Midbrain (tissue), 1 donor: ENCODE measurements around the gene LDAH.
"Not testable (repeated sequence)": the region's sequence is repeated elsewhere in the genome, so short reads cannot be mapped to it uniquely, and the experiment has no call there.

Experiments
- DNase-seq: peaks from one replicate; lab custom pipeline; 2025; lab: John Stamatoyannopoulos, UW

Gene LDAH

DNA sequence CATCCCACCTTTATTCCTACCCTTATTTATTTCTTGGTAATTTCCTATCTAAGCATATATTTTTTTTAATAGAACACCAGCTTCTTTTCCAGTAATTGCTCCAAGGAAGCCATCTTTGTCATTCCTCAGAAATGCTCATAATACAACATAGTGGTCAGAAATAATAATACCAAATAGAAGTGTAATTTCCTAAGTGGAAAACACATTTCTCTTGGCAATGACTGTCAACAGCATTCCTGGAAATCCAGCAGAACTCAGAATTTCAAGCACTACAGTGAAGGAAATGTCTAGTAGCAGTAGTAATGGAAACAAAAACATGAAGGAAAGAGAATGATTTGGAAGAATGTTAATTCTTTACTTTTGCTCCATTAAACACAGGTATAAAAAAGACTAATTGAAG lies 99.4 kb downstream of the LDAH start:
- DNase-seq = no peak

DNA sequence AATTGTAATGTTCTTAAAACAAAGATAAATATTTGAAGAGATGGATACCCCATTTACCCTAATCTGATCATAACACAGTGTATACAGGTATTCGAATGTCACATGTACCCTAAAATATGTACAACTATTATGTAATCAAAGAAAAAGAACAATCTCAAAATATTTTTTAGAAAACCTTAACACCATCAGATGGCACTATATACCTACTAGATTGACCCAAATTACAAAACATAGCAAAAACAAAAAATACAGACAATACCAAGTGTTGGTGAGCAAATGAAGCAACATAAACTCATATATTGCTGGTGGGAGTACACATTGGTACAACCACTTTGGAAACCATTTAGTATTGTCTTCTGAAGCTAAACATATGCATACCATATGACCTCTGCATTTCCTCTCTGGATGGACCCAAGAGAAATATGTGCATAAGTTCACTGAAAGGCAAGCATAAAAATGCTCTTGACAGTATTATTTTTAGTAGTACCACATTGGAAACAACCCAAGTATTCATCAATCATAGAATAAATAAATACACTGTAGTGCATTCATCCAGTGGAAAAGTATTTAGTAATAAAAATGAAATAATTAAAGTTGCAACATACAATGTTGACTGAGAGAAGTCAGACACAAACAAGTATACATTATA lies 100.2 kb downstream of the LDAH start:
- DNase-seq = no peak

DNA sequence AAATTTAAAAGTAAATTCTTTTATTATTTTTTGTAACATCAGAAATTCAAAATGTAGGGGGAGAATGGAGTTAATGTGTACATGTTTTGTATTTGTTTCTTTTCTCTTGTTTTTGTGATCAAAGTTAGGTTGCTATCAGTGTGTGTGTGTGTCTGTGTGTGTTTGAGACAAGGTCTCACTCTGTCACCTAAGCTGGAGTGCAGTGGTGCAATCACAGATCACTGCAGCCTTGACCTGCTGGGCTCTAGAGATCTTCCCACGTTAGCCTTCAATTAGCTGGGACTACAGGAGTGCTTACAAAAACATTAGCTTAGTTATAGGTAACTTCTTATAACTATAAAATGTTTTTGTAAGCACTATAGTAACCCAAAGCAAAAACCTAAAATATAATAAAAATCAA lies 105.3 kb downstream of the LDAH start:
- no peak for DNase-seq

GRCh38 chr2:20716164-20716563 lies 106.7 kb downstream of the LDAH start:
- DNase-seq = not testable (repeated sequence)

DNA sequence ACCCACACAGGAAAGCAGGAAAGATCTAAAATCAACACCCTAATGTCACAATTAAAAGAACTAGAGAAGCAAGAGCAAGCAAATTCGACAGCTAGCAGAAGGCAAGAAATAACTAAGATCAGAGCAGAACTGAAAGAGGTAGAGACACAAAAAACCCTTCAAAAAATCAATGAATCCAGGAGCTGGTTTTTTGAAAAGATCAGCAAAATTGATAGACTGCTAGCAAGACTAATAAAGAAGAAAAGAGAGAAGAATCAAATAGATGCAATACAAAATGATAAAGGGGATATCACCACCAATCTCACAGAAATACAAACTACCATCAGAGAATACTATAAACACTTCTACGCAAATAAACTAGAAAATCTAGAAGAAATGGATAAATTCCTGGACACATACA lies 108.5 kb downstream of the LDAH start:
- DNase-seq = not testable (repeated sequence)

GRCh38 chr2:20713585-20713984 lies 109.3 kb downstream of the LDAH start:
- not testable (repeated sequence) for DNase-seq

GRCh38 chr2:20711641-20712040 lies 111.3 kb downstream of the LDAH start:
- DNase-seq = not testable (repeated sequence)

- DNase-seq = peak; percentile 3
Measured at GRCh38 chr2:20707601-20708000, 115.3 kb downstream of the LDAH start.

DNA sequence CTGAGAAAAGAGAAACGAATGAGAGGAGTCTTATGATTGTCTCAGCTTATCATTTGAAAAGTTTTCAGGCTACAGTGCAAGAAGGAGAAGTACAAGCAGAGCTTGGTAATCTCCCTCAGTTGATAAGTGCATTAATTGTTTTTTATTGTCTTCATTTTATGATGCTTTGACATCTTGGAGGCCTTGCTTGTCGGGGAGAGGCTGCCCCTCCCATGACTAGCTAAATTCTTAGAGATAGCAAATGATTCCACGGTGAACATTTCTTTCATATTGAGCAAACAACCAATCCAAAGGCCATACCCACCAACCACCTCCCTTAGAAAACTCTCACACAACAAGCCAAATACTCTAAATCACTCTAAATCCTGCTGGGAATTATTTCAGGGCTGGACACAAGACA lies 116.1 kb downstream of the LDAH start:
- no peak for DNase-seq

GRCh38 chr2:20706217-20706616 lies 116.7 kb downstream of the LDAH start:
- no peak for DNase-seq

DNA sequence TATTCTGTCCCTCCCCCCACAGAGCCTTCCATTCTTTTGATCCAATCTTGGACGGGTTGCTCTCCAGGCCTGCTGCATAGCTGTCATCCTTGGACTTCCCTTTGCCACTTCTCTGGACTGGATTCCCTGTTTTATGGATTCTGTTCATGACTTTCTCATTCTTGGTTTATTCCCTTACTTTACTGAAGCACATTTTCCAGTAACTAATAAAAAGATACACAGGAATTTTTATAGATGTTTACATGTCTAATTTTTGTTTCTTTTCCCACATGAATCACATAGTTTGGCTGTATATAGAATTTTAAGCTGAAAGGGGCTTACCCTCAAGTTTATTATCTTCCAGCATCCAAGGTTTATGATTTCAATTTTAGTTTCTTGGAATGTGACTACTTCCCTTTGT lies 118.0 kb downstream of the LDAH start:
- DNase-seq = no peak

DNA sequence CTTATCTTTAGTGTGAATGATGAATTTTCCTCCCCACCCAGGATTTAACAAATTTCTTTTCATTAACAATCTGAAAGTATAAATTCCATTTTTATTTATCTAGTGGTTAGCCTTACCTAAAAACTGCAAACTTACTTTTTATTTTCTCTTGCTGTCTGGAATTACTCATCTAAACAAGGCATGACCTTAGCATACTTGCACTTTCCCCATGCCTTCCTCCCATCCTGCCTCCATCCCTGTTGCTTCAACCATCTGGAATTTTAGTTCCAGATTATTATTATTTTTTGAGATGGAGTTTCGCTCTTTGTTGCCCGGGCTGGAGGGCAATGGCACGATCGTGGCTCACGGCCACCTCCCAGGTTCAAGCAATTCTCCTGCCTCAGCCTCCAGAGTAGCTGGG lies 120.3 kb downstream of the LDAH start:
- no peak for DNase-seq

GRCh38 chr2:20698916-20699613 lies 123.8 kb downstream of the LDAH start:
- no peak for DNase-seq

GRCh38 chr2:20697322-20697934 lies 125.5 kb downstream of the LDAH start:
- no peak for DNase-seq

GRCh38 chr2:20696366-20696765 lies 126.5 kb downstream of the LDAH start:
- no peak for DNase-seq

GRCh38 chr2:20693317-20693716 lies 129.6 kb downstream of the LDAH start:
- DNase-seq = no peak

- DNase-seq = no peak
Measured at GRCh38 chr2:20692081-20692480, 130.8 kb downstream of the LDAH start.

GRCh38 chr2:20691076-20691734 lies 131.7 kb downstream of the LDAH start:
- DNase-seq = no peak

DNA sequence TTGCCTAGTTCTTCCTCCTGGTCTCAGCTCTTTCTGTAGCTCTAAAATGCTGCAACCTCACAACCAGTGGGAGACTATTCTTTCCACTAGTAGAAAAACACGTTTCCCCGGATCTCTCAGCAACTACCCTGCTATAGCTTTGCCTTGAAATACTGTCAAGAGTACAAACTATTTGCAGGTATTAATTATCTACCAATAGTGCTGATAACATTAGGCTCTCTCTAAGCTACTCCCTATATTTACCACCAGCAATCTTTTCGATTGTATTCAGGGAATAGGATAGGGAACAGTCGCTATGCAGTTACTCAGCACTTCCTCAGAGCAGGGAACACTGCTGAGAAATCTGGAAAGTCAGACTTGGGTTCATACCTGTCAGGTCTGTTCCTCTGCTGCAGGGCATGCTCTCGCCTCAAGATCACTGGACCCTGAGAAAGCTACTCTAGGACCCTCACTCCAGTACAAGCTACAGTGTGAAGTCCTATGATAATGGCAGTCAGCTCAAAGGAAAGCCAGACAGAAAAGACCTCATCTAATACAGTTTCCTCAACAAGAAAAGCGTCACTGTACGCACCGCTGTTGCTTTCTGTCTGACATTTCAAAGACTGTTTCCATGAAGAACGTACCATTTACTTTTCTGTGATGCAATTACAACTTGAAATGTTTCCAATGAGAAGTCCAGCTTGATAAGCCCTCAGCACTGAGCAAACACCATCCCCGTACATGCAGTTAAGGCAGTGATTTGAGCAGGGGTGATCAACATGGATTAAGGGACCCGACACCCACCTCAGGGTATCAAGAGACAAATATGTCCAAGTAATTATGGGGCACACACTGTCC lies 133.3 kb downstream of the LDAH start:
- DNase-seq = no peak

GRCh38 chr2:20687260-20687832 lies 135.6 kb downstream of the LDAH start:
- DNase-seq = no peak

- DNase-seq = no peak
Measured at GRCh38 chr2:20684581-20685063, 138.3 kb downstream of the LDAH start.
